HG03175 (cell line): Measurements from ENCODE around the gene IL15RA.

Source experiments
- ATAC-seq: cut with Tn5 transposase; IDR thresholded peaks from one replicate; pipeline ENCODE4 v1.9.1; 2021; ENCODE audit warnings: mild to moderate bottlenecking, moderate library complexity; ENCODE audit not compliant: unreplicated experiment

The IL15RA gene

GRCh38 chr10:5977471-5978229 is at the start of gene IL15RA:
IL15RA (minus strand) TSS chr10:5977543; CDS start chr10:5977492, 51 bp downstream.
- ATAC-seq, result peak; percentile 68

GRCh38 chr10:6025683-6026255 is 48.4 kb upstream of the IL15RA start:
- ATAC-seq, result no peak

GRCh38 chr10:6024334-6024682 is 47.0 kb upstream of the IL15RA start:
- no peak for ATAC-seq

GRCh38 chr10:6023661-6024333 is 46.5 kb upstream of the IL15RA start:
- no peak for ATAC-seq

- no peak for ATAC-seq
Measured at GRCh38 chr10:6022660-6023059, 45.3 kb upstream of the IL15RA start.

- no peak for ATAC-seq
Measured at GRCh38 chr10:6020826-6021225, 43.5 kb upstream of the IL15RA start.

- ATAC-seq, result no peak
Measured at GRCh38 chr10:6019796-6020195, 42.5 kb upstream of the IL15RA start.

GRCh38 chr10:6019010-6019782 is 41.9 kb upstream of the IL15RA start:
- ATAC-seq, result no peak

- no peak for ATAC-seq
Measured at GRCh38 chr10:6018422-6018821, 41.1 kb upstream of the IL15RA start.

- no peak for ATAC-seq
Measured at GRCh38 chr10:6017781-6018354, 40.5 kb upstream of the IL15RA start.

GRCh38 chr10:6014241-6014761 is 37.0 kb upstream of the IL15RA start:
- peak; percentile 65 for ATAC-seq

- peak; percentile 22 for ATAC-seq
Measured at GRCh38 chr10:6013413-6014192, 36.3 kb upstream of the IL15RA start.

GRCh38 chr10:6012121-6012905 is 35.0 kb upstream of the IL15RA start:
- ATAC-seq, result no peak

- no peak for ATAC-seq
Measured at GRCh38 chr10:6011558-6011957, 34.2 kb upstream of the IL15RA start.

- ATAC-seq, result no peak
Measured at GRCh38 chr10:6010569-6010968, 33.2 kb upstream of the IL15RA start.

- no peak for ATAC-seq
Measured at GRCh38 chr10:6009961-6010360, 32.6 kb upstream of the IL15RA start.

- no peak for ATAC-seq
Measured at GRCh38 chr10:6009150-6009549, 31.8 kb upstream of the IL15RA start.

GRCh38 chr10:6008497-6009142 is 31.3 kb upstream of the IL15RA start:
- no peak for ATAC-seq

GRCh38 chr10:6006991-6007390 is 29.6 kb upstream of the IL15RA start:
- no peak for ATAC-seq
